ENCODE results near the gene SP9. TPM values are rescaled to one million over a fixed set of nuclear protein-coding genes. Genes with fewer than 3 reads are reported as not detected.
A peak's percentile ranks its signal among the peaks of the same experiment; 100 is the strongest.

SP9 gene
- total RNA-seq, 1 experiment from 2014 or later, result 0.15 TPM

- peaks cover 29% of the 10 kb centered on the region for H3K4me1 ChIP-seq (ENCODE audit: insufficient read depth, low read length, poor library complexity, severe bottlenecking)
- ChIA-PET CTCF (interaction anchor here (0.5 to 1.5 kb wide), 4 partner anchors 48 to 940 kb away, joined by 3 to 8 read pairs (median 6); no protein-coding TSS in a partner anchor), POLR2A (ENCODE audit: low non-redundant PET) (no interaction called here)
- intact Hi-C loops (cut with micrococcal nuclease; ENCODE audit: unreplicated experiment), result loop anchor here (2.0 to 10.0 kb wide), 11 partner anchors 182 to 1526 kb away; no protein-coding TSS in a partner anchor
- H3K27ac ChIP-seq (ENCODE audit: low read depth, low read length, poor library complexity, severe bottlenecking), result no peak overlapping the region
- no peaks in the 10 kb centered on the region for H3K9me3 ChIP-seq (ENCODE audit: low read depth, low read length, poor library complexity, severe bottlenecking)
- no TSS peak for BruUV-seq (replicated peaks)
- TF ChIP-seq EZH2 (IDR thresholded peaks at IDR 0.05; ENCODE audit: borderline replicate concordance, low read depth, low read length, poor library complexity, severe bottlenecking), result no peak
- TF ChIP-seq CTCF (conservative IDR thresholded peaks at IDR 0.05; ENCODE audit: low read depth, low read length), result no peak
- H3K4me3 ChIP-seq (ENCODE audit: low read depth, low read length, poor library complexity, severe bottlenecking), result peak overlapping the region; percentile 8
- peaks cover 76% of the 10 kb centered on the region for H3K27me3 ChIP-seq (replicated peaks; ENCODE audit: insufficient read depth, low read depth, low read length, poor library complexity)
- no peaks in the 10 kb centered on the region for H3K36me3 ChIP-seq (ENCODE audit: insufficient read depth, low read length, poor library complexity, severe bottlenecking)
- no peak for DNase-seq (ENCODE audit: low spot score)
Observed at GRCh38 chr2:174340400-174341292, 5.9 kb downstream of the SP9 start.

GRCh38 chr2:174341293-174341994, 6.7 kb downstream of the SP9 start:
- Histone ChIP-seq H3K4me3 (ENCODE audit: low read depth, low read length, poor library complexity, severe bottlenecking) (peak overlapping the region; percentile 41), H3K36me3 (ENCODE audit: insufficient read depth, low read length, poor library complexity, severe bottlenecking) (no peaks in the 10 kb centered on the region), H3K9me3 (ENCODE audit: low read depth, low read length, poor library complexity, severe bottlenecking) (no peaks in the 10 kb centered on the region), H3K27ac (ENCODE audit: low read depth, low read length, poor library complexity, severe bottlenecking) (no peak overlapping the region), H3K4me1 (ENCODE audit: insufficient read depth, low read length, poor library complexity, severe bottlenecking) (peaks cover 25% of the 10 kb centered on the region), H3K27me3 (replicated peaks; ENCODE audit: insufficient read depth, low read depth, low read length, poor library complexity) (peaks cover 68% of the 10 kb centered on the region)
- peak; percentile 91 for DNase-seq (ENCODE audit: low spot score)
- ChIA-PET POLR2A (ENCODE audit: low non-redundant PET) (no interaction called here), CTCF (interaction anchor here (0.5 to 1.5 kb wide), 4 partner anchors 49 to 941 kb away, joined by 3 to 8 read pairs (median 6); no protein-coding TSS in a partner anchor)
- intact Hi-C loops (cut with micrococcal nuclease; ENCODE audit: unreplicated experiment), result loop anchor here (2.0 to 10.0 kb wide), 11 partner anchors 183 to 1527 kb away; no protein-coding TSS in a partner anchor
- TF ChIP-seq EZH2 (IDR thresholded peaks at IDR 0.05; ENCODE audit: borderline replicate concordance, low read depth, low read length, poor library complexity, severe bottlenecking) (no peak), CTCF (conservative IDR thresholded peaks at IDR 0.05; ENCODE audit: low read depth, low read length) (peak; percentile 99)
- no TSS peak for BruUV-seq (replicated peaks)

GRCh38 chr2:174341995-174342685, 7.4 kb downstream of the SP9 start:
- TF ChIP-seq EZH2 (IDR thresholded peaks at IDR 0.05; ENCODE audit: borderline replicate concordance, low read depth, low read length, poor library complexity, severe bottlenecking) (no peak), CTCF (conservative IDR thresholded peaks at IDR 0.05; ENCODE audit: low read depth, low read length) (no peak)
- no peaks in the 10 kb centered on the region for H3K9me3 ChIP-seq (ENCODE audit: low read depth, low read length, poor library complexity, severe bottlenecking)
- ChIA-PET POLR2A (ENCODE audit: low non-redundant PET) (no interaction called here), CTCF (interaction anchor here (1.0 to 1.5 kb wide), 3 partner anchors 184 to 942 kb away, joined by 6 to 8 read pairs (median 7); no protein-coding TSS in a partner anchor)
- no peaks in the 10 kb centered on the region for H3K36me3 ChIP-seq (ENCODE audit: insufficient read depth, low read length, poor library complexity, severe bottlenecking)
- H3K27ac ChIP-seq (ENCODE audit: low read depth, low read length, poor library complexity, severe bottlenecking), result no peak overlapping the region
- H3K27me3 ChIP-seq (replicated peaks; ENCODE audit: insufficient read depth, low read depth, low read length, poor library complexity), result peaks cover 61% of the 10 kb centered on the region
- no peak for DNase-seq (ENCODE audit: low spot score)
- intact Hi-C loops (cut with micrococcal nuclease; ENCODE audit: unreplicated experiment), result loop anchor here (2.0 to 10.0 kb wide), 11 partner anchors 183 to 1527 kb away; no protein-coding TSS in a partner anchor
- H3K4me3 ChIP-seq (ENCODE audit: low read depth, low read length, poor library complexity, severe bottlenecking), result peak overlapping the region; percentile 41
- H3K4me1 ChIP-seq (ENCODE audit: insufficient read depth, low read length, poor library complexity, severe bottlenecking), result peaks cover 21% of the 10 kb centered on the region
- BruUV-seq (replicated peaks), result no TSS peak
